Kidney (tissue), 22 donors: ENCODE data around the gene DDAH2. TPM values are rescaled to one million over a fixed set of nuclear protein-coding genes. Genes with fewer than 3 reads are reported as not detected.

Source experiments
- DNase-seq, 5 donors: peaks; one replicate each; pipeline ENCODE4 v3.0.0-alpha.2; 2013 to 2020
- FAIRE-seq: peaks from 2 replicates; lab custom pipeline; 2012; peaks lifted over from hg19 to GRCh38; lab: Jason Lieb, UNC
- H3K27ac ChIP-seq, 2 donors: one replicate each; pipeline ENCODE4 v1.7.0; 2013; ENCODE audit warnings: low read depth in 2 of 2, low read length in 2 of 2, inconsistent platforms in 1 of 2
- H3K27me3 ChIP-seq: one replicate; pipeline ENCODE4 v1.7.1; 2013; ENCODE audit warnings: low read length, inconsistent platforms; ENCODE audit not compliant: control insufficient read depth, insufficient read depth
- H3K36me3 ChIP-seq, 3 donors: one replicate each; pipeline versions ENCODE4 v1.7.0 to v1.7.1; 2013; ENCODE audit warnings: low read length in 3 of 3, control low read depth in 1 of 3, inconsistent platforms in 1 of 3; ENCODE audit not compliant: insufficient read depth in 3 of 3, control insufficient read depth in 2 of 3
- H3K4me1 ChIP-seq, 3 donors: one replicate each; pipeline versions ENCODE4 v1.7.0 to v1.7.1; 2013; ENCODE audit warnings: low read length in 3 of 3, inconsistent platforms in 1 of 3, low read depth in 1 of 3; ENCODE audit not compliant: control insufficient read depth in 2 of 3, insufficient read depth in 2 of 3
- H3K4me3 ChIP-seq, 3 donors: one replicate each; pipeline versions ENCODE4 v1.7.0 to v1.8.1; 2013; ENCODE audit warnings: low read length in 3 of 3, control low read depth in 1 of 3, inconsistent platforms in 1 of 3
- H3K9ac ChIP-seq, 3 donors: one replicate each; pipeline versions ENCODE4 v1.7.0 to v1.7.1; 2013; ENCODE audit warnings: low read length in 3 of 3, control low read depth in 1 of 3, inconsistent platforms in 1 of 3
- H3K9me3 ChIP-seq, 3 donors: one replicate each; pipeline versions ENCODE4 v1.7.0 to v1.7.1; 2013; ENCODE audit warnings: low read length in 3 of 3, control low read depth in 1 of 3, inconsistent platforms in 1 of 3; ENCODE audit not compliant: control insufficient read depth in 2 of 3, insufficient read depth in 1 of 3
- CTCF ChIP-seq: IDR thresholded peaks from 3 replicates; pipeline ENCODE4 v1.5.1; 2012; ENCODE audit warnings: mild to moderate bottlenecking, moderate library complexity, borderline replicate concordance; ENCODE audit not compliant: insufficient read depth; ENCODE audit errors: extremely low read depth
- intact Hi-C: fragments of 100-400 bp; cut with DNase I; formaldehyde crosslinking; loops from one replicate; pipeline ENCODE4 v1.11.1; 2022
- long read RNA-seq, 10 donors: library from polyadenylated mRNA in 1 of 10; unstranded in 1 of 10; transcript quantifications; one replicate each; pipeline ENCODE4 v2.0.0 and lab custom pipeline, GENCODE V29; 2021 to 2026
- polyA plus RNA-seq: library from polyadenylated mRNA; stranded (reverse); fragments of 350-450 nt; fragmentation: Illumina TruSeq; extraction: RNeasy Lipid Tissue Mini Kit (QIAGEN cat#74804); gene quantifications from one replicate; pipeline ENCODE4 v1.2.3, GENCODE V29; 2014; ENCODE audit warnings: low read depth, low replicate concordance; ENCODE audit not compliant: insufficient read depth
- total RNA-seq: library from RNA; stranded (reverse); fragmentation: NEBNext Ultra II Directional; extraction: Animal tissue kit (Norgen Biotek cat#: 25700); gene quantifications from one replicate; pipeline ENCODE4 v1.2.1, GENCODE V29; 2021
- donor health status: control.
- donor health status: control.
- donor health status: control.
- donor health status: control.
- donor health status: control.
- donor health status: DM: yes; HTN: yes; CAD: no.
- donor health status: Normal renal cell carcinoma (clear cell type).

DDAH2 gene
- total RNA-seq, result 98.9 TPM
- 147 TPM for polyA plus RNA-seq
- long read RNA-seq, donor 1, transcript DDAH2-213 (7 exons, 1,688 nt), result major isoform, 79 of 146 reads
- long read RNA-seq, donor 1, transcript DDAH2-211 (7 exons, 1,330 nt), result minor isoform, 5 of 146 reads
- long read RNA-seq, donor 1, transcript DDAH2-212 (6 exons, 1,688 nt), result minor isoform, 14 of 146 reads
- long read RNA-seq, donor 1, partial matches to known transcripts, result 45 of 146 reads
- long read RNA-seq, donor 1, other reads (novel, unspliced or antisense), result 0 of 146 reads
- long read RNA-seq, donor 2, transcript DDAH2-213 (7 exons, 1,688 nt), result major isoform, 90 of 125 reads
- long read RNA-seq, donor 2, transcript DDAH2-212 (6 exons, 1,688 nt), result minor isoform, 25 of 125 reads
- long read RNA-seq, donor 2, partial matches to known transcripts, result 6 of 125 reads
- long read RNA-seq, donor 2, other reads (novel, unspliced or antisense), result 0 of 125 reads
- long read RNA-seq, donor 3, transcript DDAH2-212 (6 exons, 1,688 nt), result minor isoform, 28 of 149 reads
- long read RNA-seq, donor 3, transcript DDAH2-213 (7 exons, 1,688 nt), result major isoform, 67 of 149 reads
- long read RNA-seq, donor 3, partial matches to known transcripts, result 47 of 149 reads
- long read RNA-seq, donor 3, other reads (novel, unspliced or antisense), result 0 of 149 reads
- long read RNA-seq, donor 4, transcript DDAH2-212 (6 exons, 1,688 nt), result minor isoform, 22 of 87 reads
- long read RNA-seq, donor 4, transcript DDAH2-213 (7 exons, 1,688 nt), result major isoform, 55 of 87 reads
- long read RNA-seq, donor 4, transcript DDAH2-211 (7 exons, 1,330 nt), result minor isoform, 5 of 87 reads
- long read RNA-seq, donor 4, partial matches to known transcripts, result 5 of 87 reads
- long read RNA-seq, donor 4, other reads (novel, unspliced or antisense), result 0 of 87 reads
- long read RNA-seq, donor 5, partial matches to known transcripts, result 5 of 11 reads
- long read RNA-seq, donor 5, other reads (novel, unspliced or antisense), result 0 of 11 reads
- long read RNA-seq, donor 6, transcript DDAH2-211 (7 exons, 1,330 nt), result minor isoform, 6 of 106 reads
- long read RNA-seq, donor 6, transcript DDAH2-212 (6 exons, 1,688 nt), result minor isoform, 10 of 106 reads
- long read RNA-seq, donor 6, transcript DDAH2-213 (7 exons, 1,688 nt), result major isoform, 45 of 106 reads
- long read RNA-seq, donor 6, transcript DDAH2-218 (6 exons, 937 nt), result minor isoform, 5 of 106 reads
- long read RNA-seq, donor 6, partial matches to known transcripts, result 40 of 106 reads
- long read RNA-seq, donor 6, other reads (novel, unspliced or antisense), result 0 of 106 reads
- long read RNA-seq, donor 7, transcript DDAH2-212 (6 exons, 1,688 nt), result minor isoform, 48 of 132 reads
- long read RNA-seq, donor 7, transcript DDAH2-211 (7 exons, 1,330 nt), result minor isoform, 6 of 132 reads
- long read RNA-seq, donor 7, transcript DDAH2-213 (7 exons, 1,688 nt), result major isoform, 60 of 132 reads
- long read RNA-seq, donor 7, partial matches to known transcripts, result 6 of 132 reads
- long read RNA-seq, donor 7, other reads (novel, unspliced or antisense), result 9 of 132 reads
- long read RNA-seq, donor 8, transcript DDAH2-213 (7 exons, 1,688 nt), result major isoform, 83 of 153 reads
- long read RNA-seq, donor 8, transcript DDAH2-211 (7 exons, 1,330 nt), result minor isoform, 7 of 153 reads
- long read RNA-seq, donor 8, transcript DDAH2-212 (6 exons, 1,688 nt), result minor isoform, 32 of 153 reads
- long read RNA-seq, donor 8, partial matches to known transcripts, result 26 of 153 reads
- long read RNA-seq, donor 8, other reads (novel, unspliced or antisense), result 0 of 153 reads
- long read RNA-seq, donor 9, transcript DDAH2-212 (6 exons, 1,688 nt), result minor isoform, 17 of 79 reads
- long read RNA-seq, donor 9, transcript DDAH2-213 (7 exons, 1,688 nt), result major isoform, 35 of 79 reads
- long read RNA-seq, donor 9, partial matches to known transcripts, result 23 of 79 reads
- long read RNA-seq, donor 9, other reads (novel, unspliced or antisense), result 0 of 79 reads
- long read RNA-seq, donor 10, transcript DDAH2-212 (6 exons, 1,688 nt), result minor isoform, 21 of 131 reads
- long read RNA-seq, donor 10, transcript DDAH2-211 (7 exons, 1,330 nt), result minor isoform, 5 of 131 reads
- long read RNA-seq, donor 10, transcript DDAH2-213 (7 exons, 1,688 nt), result major isoform, 52 of 131 reads
- long read RNA-seq, donor 10, partial matches to known transcripts, result 50 of 131 reads
- long read RNA-seq, donor 10, other reads (novel, unspliced or antisense), result 0 of 131 reads

- Histone ChIP-seq H3K36me3 (peaks cover 7 to 52% (median 26%) of the 10 kb centered on the region in 3 donors), H3K9me3 (no peaks in the 10 kb centered on the region), H3K4me1 (peaks cover 0 to 12% (median 0%) of the 10 kb centered on the region in 3 donors), H3K9ac (peak within 1 kb of the TSS; percentile 67 to 98 (median 92)), H3K27me3 (no peaks in the 10 kb centered on the region), H3K27ac (peak within 1 kb of the TSS; percentile 99), H3K4me3 (peak within 1 kb of the TSS; percentile 94 to 98 (median 95))
- TF ChIP-seq CTCF, result no peak
- DNase-seq (peak in 3 of 5 donors; percentile 25 to 81 (median 79)), FAIRE-seq (no peak)
- intact Hi-C loops, result no loop called here
These were observed at the start of gene DDAH2 for GRCh38 chr6:31728767-31729514. Gene DDAH2, minus strand, starts transcription at chr6:31729299. Its CDS starts 138 bp downstream, at chr6:31729161.

- Histone ChIP-seq H3K36me3 (peaks cover 0 to 12% (median 9%) of the 10 kb centered on the region in 3 donors), H3K27ac (peak overlapping the region; percentile 77 to 92), H3K9ac (no peak overlapping the region), H3K4me1 (peaks cover 0 to 17% (median 0%) of the 10 kb centered on the region in 3 donors), H3K4me3 (no peak overlapping the region), H3K9me3 (no peaks in the 10 kb centered on the region), H3K27me3 (no peaks in the 10 kb centered on the region)
- no peak for FAIRE-seq
- intact Hi-C loops, result no loop called here
- no peak for DNase-seq
- TF ChIP-seq CTCF, result no peak
These were observed 49.1 kb upstream of the DDAH2 start for GRCh38 chr6:31778193-31778592.
